Skeletal muscle tissue (tissue), 4 donors: ENCODE results near the gene CUBN. TPM values are rescaled to one million over a fixed set of nuclear protein-coding genes. Genes with fewer than 3 reads are reported as not detected.

ENCODE experiments used
- H3K27ac ChIP-seq: one replicate; pipeline ENCODE4 v1.7.0; 2013; ENCODE audit warnings: mild to moderate bottlenecking, low read depth, low read length, inconsistent platforms
- H3K27me3 ChIP-seq, 3 donors: one replicate each; pipeline ENCODE4 v1.7.0; 2013; ENCODE audit warnings: low read length in 3 of 3; ENCODE audit not compliant: control insufficient read depth in 3 of 3, insufficient read depth in 3 of 3
- H3K36me3 ChIP-seq, 3 donors: one replicate each; pipeline ENCODE4 v1.7.0; 2013; ENCODE audit warnings: low read length in 3 of 3; ENCODE audit not compliant: control insufficient read depth in 3 of 3, insufficient read depth in 3 of 3
- H3K4me1 ChIP-seq, 3 donors: one replicate each; pipeline ENCODE4 v1.7.0; 2013; ENCODE audit warnings: low read length in 3 of 3, mild to moderate bottlenecking in 3 of 3; ENCODE audit not compliant: control insufficient read depth in 3 of 3, insufficient read depth in 3 of 3
- H3K4me3 ChIP-seq, 3 donors: one replicate each; pipeline ENCODE4 v1.7.0; 2013; ENCODE audit warnings: low read length in 3 of 3
- H3K9ac ChIP-seq, 3 donors: one replicate each; pipeline ENCODE4 v1.7.0; 2013; ENCODE audit warnings: low read length in 3 of 3, mild to moderate bottlenecking in 3 of 3, moderate library complexity in 2 of 3, low read depth in 1 of 3
- H3K9me3 ChIP-seq, 3 donors: one replicate each; pipeline ENCODE4 v1.7.0; 2013; ENCODE audit warnings: low read length in 3 of 3; ENCODE audit not compliant: control insufficient read depth in 3 of 3
- total RNA-seq: library from RNA; depleted of rRNA; stranded (reverse); fragments of >200 nt; gene quantifications from one replicate; pipeline ENCODE4 v1.2.3, GENCODE V29; 2014
- donor health status: Osteomylitis.

The CUBN gene
- total RNA-seq, 1 donor from 2014 or later, result 4.2 TPM

DNA sequence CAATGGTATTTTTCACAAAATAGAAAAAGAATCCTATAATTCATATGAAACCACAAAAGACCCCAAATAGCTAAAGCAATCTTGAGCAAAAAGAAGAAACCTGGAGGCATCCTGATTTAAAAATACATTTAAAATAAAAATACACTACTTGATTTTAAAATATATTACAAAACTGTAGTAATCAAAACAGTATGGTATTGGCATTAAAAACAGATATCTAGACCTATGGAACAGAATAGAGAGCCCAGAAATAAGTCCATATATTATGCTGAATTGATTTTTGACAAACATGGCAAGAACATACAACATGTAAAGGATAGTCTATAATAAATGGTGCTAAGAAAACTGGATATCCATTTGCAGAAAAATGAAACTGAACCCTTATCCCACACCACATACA lies 34.8 kb downstream of the CUBN start:
- Histone ChIP-seq H3K4me3 (no peak overlapping the region), H3K27me3 (no peaks in the 10 kb centered on the region), H3K9ac (no peak overlapping the region), H3K4me1 (no peaks in the 10 kb centered on the region), H3K9me3 (no peaks in the 10 kb centered on the region), H3K36me3 (no peaks in the 10 kb centered on the region), H3K27ac (no peak overlapping the region)

DNA sequence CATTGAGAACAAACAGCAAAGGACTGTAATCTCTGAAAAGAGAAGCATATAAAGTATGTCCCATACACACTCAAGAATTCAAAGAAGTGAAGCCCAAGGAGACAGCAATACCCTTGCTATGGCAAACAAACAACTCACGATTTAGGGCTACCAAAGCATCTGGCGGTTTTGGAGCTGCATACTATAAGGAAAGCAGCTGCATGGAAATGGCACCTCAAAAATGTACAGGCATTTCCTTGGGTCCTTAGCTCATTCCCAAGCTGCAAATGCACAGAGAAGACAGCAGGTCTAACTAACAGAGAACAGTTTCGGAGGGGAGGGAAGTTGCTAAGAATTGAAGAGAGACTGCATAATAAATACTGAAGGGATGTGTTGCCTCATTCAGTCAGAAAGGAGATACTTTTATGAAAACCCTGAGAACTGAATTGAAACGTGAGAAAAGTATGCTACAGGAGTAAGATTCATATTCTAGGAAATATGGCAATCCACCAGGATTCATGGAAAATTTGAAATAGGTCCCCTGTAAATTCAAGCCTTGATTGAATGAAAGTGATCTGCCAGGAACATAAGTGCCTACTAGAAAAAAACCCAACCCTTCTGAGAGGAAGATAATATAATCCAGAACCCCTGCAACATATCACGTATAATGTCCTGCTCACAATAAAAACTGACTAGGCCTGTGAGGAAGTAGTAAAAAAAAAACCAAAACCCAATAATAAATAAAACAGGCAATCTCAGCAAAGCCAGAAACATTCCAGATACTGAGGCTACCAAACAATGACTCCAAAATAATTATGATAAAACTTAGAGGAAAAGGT lies 36.4 kb downstream of the CUBN start:
- no peak overlapping the region for H3K27ac ChIP-seq
- H3K36me3 ChIP-seq, result no peaks in the 10 kb centered on the region
- H3K9ac ChIP-seq, result no peak overlapping the region
- no peaks in the 10 kb centered on the region for H3K4me1 ChIP-seq
- no peaks in the 10 kb centered on the region for H3K9me3 ChIP-seq
- H3K27me3 ChIP-seq, result no peaks in the 10 kb centered on the region
- H3K4me3 ChIP-seq, result no peak overlapping the region

DNA sequence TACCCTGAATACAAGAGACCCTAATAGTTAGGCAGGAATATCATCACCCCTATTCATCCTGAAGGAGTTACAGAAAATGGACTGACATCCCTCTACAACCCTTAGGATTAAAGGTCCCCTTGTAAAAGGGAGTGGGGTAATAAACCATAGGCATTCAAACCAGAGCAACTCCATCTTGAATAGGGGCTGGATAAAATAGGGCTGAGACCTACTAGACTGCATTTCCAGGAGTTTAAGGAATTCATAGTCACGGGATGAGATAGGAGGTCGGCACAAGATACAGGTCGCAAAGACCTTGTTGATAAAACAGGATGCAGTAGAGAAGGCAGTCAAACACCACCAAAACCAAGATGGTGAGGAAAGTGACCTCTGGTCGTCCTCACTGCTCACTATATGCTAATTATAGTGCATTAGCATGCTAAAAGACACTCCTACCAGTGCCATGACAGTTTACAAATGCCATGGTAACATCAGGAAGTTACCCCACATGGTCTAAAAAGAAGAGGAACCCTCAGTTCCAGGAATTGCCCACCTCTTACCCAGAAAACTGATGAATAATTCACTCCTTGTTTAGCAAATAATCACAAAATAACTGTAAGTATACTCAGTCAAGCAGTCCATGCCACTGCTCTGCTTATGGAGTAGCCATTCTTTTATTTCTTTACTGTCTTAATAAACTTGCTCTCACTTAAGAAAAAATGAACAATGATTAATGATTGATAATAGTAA lies 37.2 kb downstream of the CUBN start:
- Histone ChIP-seq H3K36me3 (no peaks in the 10 kb centered on the region), H3K4me3 (no peak overlapping the region), H3K9me3 (no peaks in the 10 kb centered on the region), H3K9ac (no peak overlapping the region), H3K27me3 (no peaks in the 10 kb centered on the region), H3K4me1 (no peaks in the 10 kb centered on the region), H3K27ac (no peak overlapping the region)

DNA sequence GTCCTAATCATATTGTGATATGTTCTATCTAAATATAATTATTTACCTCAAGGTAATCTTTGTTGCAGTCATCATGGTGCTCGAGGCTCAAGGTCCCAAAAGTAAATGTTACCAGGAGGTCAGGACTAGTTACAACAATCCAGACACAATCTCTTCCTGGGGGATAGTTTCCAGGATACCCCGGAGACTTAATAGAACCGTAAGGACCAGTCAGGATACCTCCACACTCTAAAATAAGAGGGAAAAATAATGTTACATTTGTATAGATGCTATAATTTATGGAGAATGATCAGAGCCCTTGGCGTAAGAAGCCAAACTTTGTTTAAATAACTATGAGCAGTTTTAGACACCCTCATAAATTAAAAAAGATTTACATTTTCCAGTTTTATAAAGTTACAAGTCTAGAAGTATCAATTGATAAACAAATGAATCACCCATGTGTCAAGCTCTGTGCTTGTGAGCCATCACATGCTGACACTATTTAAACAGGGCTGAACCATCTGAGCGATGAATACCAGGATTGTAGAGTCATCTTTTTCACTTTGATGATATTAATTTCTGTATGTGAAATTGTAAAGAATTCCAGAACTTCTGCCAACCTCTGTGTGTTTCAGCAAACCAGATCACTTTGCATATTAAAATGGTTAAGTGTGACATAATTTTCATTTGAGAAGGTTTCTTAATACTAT lies 41.3 kb downstream of the CUBN start:
- Histone ChIP-seq H3K27ac (no peak overlapping the region), H3K4me1 (no peaks in the 10 kb centered on the region), H3K27me3 (no peaks in the 10 kb centered on the region), H3K36me3 (no peaks in the 10 kb centered on the region), H3K9me3 (no peaks in the 10 kb centered on the region), H3K9ac (no peak overlapping the region), H3K4me3 (no peak overlapping the region)

DNA sequence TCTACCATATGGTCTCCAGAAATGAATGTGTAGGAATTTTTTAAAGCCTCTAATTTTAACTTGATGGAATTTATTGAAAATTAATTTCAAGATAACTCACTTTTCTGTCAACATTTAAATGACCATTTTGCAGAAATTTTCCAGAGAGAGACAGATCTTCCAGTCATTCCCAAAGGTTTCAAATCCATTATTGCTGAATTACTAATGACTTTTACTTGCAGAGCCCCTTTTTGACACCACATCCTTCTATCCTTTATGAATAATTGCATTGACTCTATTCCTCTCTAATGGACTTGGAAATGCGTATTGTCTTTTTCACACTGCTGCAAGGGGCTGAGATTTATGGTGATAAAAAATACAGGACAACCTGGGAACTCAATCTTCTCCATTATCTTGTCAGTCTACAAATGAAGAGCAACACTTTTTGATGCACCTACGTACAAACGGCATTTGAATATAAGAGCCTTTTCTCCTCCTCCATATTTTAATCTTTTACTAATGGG lies 42.7 kb downstream of the CUBN start:
- H3K4me1 ChIP-seq, result no peaks in the 10 kb centered on the region
- H3K36me3 ChIP-seq, result no peaks in the 10 kb centered on the region
- H3K9me3 ChIP-seq, result no peaks in the 10 kb centered on the region
- no peak overlapping the region for H3K9ac ChIP-seq
- H3K27me3 ChIP-seq, result no peaks in the 10 kb centered on the region
- H3K27ac ChIP-seq, result no peak overlapping the region
- no peak overlapping the region for H3K4me3 ChIP-seq

DNA sequence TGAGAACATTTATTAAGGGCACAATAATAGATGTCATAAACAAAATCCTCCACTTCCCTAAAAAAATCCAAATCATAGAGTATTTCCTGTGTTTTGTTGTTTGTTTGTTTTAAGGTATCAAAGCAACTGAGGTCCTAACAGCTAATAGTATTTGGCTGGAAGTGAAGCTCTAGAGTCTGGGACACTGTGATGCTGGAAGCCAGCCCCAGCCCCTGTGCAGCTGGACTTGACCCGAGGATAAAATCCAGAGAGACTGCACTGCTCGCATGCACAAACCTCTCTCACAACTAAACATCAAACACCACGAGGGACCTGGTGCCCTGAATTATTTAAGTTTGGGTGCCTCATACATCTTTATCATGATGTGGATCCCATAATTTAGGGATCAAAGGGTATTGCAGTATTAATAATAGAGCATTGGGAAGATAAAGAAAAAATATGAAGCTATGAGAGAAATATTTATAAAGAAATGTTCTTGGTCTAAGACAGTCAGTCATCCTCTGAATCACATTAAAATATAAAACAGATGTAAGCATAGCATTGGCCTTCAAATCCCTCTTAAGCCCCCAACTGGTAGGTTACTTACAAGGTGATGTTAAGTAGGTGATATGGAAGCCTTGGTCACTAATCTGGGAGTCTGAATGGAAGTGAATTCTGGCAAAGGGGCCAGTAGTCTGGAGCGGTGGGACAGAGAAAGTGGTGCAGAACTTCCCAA lies 44.4 kb downstream of the CUBN start:
- Histone ChIP-seq H3K9ac (no peak overlapping the region), H3K27ac (no peak overlapping the region), H3K9me3 (no peaks in the 10 kb centered on the region)

GRCh38 chr10:17084258-17084657 lies 45.4 kb downstream of the CUBN start:
- no peak overlapping the region for H3K27ac ChIP-seq
- no peaks in the 10 kb centered on the region for H3K4me1 ChIP-seq
- no peaks in the 10 kb centered on the region for H3K36me3 ChIP-seq
- no peaks in the 10 kb centered on the region for H3K27me3 ChIP-seq
- no peak overlapping the region for H3K4me3 ChIP-seq
- H3K9ac ChIP-seq, result no peak overlapping the region
- H3K9me3 ChIP-seq, result no peaks in the 10 kb centered on the region

More for the DNA sequence above, 44.4 kb downstream of the CUBN start:
- Histone ChIP-seq H3K4me3 (no peak overlapping the region), H3K36me3 (no peaks in the 10 kb centered on the region), H3K4me1 (no peaks in the 10 kb centered on the region), H3K27me3 (no peaks in the 10 kb centered on the region)

- Histone ChIP-seq H3K27ac (no peak overlapping the region), H3K27me3 (no peaks in the 10 kb centered on the region), H3K4me3 (no peak overlapping the region), H3K9me3 (no peaks in the 10 kb centered on the region), H3K9ac (no peak overlapping the region), H3K4me1 (no peaks in the 10 kb centered on the region), H3K36me3 (no peaks in the 10 kb centered on the region)
Observed at GRCh38 chr10:17081431-17081830, 48.2 kb downstream of the CUBN start.

GRCh38 chr10:17077890-17078289 lies 51.7 kb downstream of the CUBN start:
- Histone ChIP-seq H3K27ac (no peak overlapping the region), H3K9ac (no peak overlapping the region)

More at GRCh38 chr10:17077890-17078289, 51.7 kb downstream of the CUBN start:
- Histone ChIP-seq H3K9me3 (no peaks in the 10 kb centered on the region), H3K27me3 (no peaks in the 10 kb centered on the region), H3K4me3 (no peak overlapping the region), H3K4me1 (no peaks in the 10 kb centered on the region), H3K36me3 (no peaks in the 10 kb centered on the region)
